COLO668 (cell line): ENCODE results near the gene IGF1.
A peak's percentile ranks its signal among the peaks of the same experiment; 100 is the strongest.

Source experiments
- DNase-seq: peaks from one replicate; lab custom pipeline; 2025; ENCODE audit not compliant: unreplicated experiment; lab: John Stamatoyannopoulos, UW

IGF1 gene

DNA sequence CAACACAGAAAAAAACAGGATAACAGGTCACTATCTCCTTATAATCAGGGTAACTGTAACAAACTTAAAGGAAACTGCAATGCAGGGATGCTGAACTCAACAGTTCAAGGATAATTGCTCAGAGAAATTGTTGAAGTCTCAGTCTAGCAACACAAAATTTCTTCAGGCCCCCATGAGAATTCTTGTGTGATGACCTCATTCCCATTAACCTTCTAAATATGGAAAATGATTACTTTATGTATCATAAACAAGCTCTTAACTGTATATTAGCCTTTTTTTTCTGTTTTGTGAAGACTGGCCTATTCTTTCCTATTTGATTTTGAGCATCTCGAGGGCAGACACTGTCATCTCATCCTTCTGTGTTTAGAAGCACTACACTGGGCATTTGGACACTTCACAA lies 47.1 kb downstream of the IGF1 start:
- DNase-seq = no peak

- no peak for DNase-seq
These were observed 49.7 kb downstream of the IGF1 start for GRCh38 chr12:102430661-102431060.

DNA sequence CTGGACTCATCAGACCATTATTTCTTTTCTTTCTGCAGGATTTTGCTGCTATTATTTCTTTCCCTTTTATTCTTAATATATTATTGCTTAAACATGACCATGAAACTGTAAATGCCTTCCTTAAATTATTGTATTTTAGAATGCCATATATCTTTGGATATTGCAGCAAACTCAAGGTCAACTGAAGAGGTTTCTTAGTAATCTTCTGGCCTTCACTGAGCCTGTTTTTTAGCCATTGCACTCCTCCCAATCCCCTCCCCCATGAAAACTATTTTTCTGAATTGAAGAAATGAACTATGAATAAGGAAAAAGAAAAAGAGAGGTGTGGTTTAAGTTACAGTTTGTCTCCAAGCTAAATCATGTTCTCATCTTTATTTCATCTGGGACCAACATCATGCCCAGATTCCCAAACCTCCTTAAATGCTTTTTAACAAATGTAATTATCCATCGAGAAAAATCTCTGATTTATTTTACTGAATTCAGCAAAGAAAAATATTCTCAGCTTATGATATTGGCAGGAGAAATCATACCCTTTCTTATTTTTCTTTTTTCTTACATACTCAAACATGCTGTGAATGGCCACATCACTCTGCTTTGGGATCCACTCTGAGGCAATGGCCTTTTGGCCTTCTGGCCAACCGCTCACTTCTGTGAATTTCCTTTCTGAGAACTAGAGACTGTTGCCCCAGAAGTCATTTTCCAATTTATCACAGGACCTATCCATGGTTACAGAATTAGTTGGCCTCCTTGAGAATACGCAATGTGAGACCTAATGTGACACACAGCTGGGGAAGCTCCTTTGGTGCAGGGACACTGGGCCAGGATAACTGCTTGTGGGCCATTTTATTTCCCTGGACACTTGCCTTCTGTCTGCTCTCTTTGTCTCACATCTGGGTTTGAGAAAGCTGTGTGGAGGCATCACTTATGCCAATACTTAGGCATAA lies 50.9 kb downstream of the IGF1 start:
- DNase-seq = no peak

DNA sequence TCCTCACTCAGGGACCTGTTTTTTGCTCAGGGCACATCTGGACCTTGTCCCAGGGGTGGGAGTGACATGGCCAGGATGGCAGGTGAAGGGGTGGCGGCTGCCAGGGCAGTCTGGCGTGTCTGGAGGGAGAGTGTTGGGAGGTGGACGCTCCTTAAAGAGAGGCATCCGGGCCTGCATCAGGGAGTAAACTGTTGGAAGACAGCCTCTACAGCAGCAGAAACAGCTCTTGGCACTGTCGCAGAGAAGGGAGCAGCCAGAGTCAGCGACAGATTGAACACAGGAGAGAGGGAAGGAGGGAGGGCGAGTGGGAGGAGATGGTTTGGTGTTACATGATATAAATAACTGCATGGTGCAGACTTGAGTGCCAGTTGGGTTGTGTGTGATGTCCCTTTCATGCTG lies 52.8 kb downstream of the IGF1 start:
- DNase-seq = no peak

DNA sequence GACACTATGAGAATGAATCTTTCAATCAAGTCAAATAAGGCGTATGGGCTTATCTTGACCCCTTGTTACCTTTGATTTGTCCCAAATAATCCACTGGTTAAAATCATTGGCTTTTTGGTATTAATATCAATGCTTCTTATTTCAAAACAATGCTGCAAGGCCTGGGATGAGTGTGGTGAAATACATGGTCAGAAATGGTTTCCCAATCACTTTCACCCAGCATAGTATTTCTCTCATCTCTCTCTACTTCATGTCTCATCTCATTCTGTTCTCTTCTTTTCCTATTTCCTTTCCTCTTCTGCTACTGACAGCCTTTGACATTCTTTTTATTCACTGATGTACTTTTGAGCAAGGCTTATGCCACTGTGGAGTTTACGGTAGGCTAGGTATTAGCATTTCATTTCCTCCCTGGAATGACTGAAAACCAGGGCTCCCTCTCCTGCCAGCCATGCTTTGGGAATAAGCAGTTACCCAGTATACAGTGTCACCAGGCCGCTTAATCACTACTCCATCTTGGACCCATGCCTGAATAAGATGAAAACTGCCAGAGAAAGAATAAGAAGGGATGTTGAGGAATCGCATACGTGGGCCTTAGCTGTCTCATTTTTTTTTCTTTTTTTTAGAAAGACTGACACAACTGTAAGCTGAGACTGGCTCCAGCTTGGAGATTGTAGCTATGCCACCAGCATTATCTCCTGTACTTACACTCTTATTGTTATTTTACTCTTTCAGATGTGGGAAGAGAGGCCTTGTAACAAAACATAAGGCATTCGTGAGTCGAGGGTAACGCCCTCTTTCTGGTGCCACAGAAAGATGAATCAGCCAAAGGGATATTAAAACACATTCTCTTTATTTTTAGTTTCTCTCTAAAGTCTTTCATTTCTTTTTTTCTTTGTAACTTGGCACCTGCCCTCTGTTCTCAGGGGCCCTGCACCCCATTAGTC lies 53.5 kb downstream of the IGF1 start:
- no peak for DNase-seq

DNA sequence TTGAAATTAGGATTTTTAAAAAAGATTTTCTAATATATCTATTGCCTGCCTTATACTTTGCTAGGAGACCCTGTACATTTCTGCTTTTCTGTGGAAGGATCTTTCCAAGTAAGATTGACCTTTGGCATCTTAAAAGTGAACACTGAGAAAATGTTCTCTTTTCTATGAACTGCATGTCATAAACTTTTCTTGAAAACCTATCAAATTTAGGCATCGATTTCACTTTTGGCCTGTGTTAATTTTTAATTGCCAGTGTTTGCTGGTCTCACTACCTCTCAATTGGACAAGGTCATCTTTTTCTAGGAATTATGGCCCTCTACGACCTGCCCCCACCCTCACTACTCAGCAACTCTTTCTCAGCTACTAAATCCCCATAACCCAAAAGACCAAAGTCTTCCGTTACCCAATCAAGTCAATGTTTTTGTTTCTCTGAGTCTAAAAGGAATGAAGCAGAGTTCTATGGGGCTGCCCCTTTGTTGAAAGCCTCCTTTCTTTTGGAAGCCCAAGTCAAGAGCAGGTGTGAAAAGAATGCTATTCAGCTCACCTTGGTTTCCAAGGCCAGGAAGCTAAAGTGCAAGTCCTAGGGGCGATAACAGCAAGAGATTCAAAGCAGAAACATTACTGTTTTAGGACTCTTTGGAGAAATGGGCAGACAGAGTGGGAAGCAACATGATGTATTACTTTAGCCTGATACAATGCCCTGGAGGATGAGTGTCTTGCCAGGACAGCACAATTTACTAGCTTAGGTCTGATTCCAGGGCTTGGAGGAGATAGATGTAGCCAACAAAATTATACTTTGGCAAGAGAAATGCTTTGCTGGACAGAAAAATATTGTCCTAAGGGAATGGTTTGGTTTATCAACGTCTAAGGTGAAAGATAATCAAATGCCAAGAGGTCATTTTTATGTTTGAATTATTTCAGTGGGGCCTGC lies 55.0 kb downstream of the IGF1 start:
- no peak for DNase-seq

- DNase-seq = no peak
These were observed 56.9 kb downstream of the IGF1 start for GRCh38 chr12:102423462-102423861.

DNA sequence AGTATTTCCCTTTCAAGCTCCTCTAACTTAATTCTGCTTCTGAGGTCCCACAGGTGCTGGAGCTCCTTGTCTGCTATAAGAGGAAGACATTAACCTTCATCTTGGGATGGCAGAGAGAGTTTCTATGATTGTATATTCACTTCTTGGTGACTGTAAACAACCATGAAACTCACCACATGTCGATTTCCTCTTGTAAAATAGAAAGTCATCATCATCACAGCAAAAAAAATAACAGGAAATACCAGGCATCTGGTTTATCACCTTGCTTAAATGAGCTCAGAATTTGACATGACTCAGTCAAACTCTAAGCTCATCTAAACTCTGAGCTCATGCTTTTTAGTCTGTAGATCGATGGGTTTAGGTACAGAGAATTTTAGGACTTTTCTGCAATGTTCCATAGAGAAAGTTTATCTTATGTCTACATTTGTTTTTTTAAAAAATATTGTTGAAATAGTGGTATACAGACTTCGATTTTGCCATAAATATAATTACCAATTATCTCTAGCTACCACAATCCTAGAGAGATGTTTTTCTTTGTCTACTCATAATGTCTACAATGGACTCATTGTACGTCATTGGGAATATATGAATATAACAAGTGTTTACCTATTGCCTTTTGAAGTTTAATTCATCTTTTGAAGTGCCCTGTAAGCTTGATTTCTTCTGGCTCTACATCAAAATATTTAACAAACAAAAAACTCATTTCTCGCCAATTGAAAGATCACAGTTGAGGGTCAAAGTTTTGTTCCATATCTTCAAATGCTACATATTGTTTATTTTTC lies 58.4 kb downstream of the IGF1 start:
- no peak for DNase-seq

GRCh38 chr12:102419094-102419764 lies 61.1 kb downstream of the IGF1 start:
- DNase-seq = no peak

DNA sequence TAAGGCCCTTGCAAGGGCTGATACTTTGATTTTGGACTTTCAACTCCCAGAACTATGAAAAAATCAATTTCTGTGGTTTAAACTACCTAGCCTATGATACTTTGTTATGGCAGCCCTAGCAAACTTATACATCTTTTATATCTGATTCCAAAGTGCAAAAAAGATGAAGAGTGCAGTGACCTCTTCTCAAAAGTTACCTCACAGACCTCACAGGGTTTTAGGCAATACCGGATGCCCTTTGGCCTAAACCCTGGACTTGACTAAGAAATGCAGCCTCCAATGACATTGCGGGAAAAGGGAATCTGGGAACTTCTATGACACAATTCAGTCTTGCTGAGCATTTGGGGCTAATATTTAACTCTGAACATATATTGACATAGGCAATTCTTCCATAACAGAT lies 63.3 kb downstream of the IGF1 start:
- DNase-seq = no peak

- DNase-seq = no peak
These were observed 64.8 kb downstream of the IGF1 start for GRCh38 chr12:102415515-102415914.

GRCh38 chr12:102413396-102413795 lies 67.0 kb downstream of the IGF1 start:
- no peak for DNase-seq

- no peak for DNase-seq
These were observed 69.9 kb downstream of the IGF1 start for GRCh38 chr12:102410511-102410910.

- DNase-seq = no peak
These were observed 71.7 kb downstream of the IGF1 start for GRCh38 chr12:102408487-102409297.

DNA sequence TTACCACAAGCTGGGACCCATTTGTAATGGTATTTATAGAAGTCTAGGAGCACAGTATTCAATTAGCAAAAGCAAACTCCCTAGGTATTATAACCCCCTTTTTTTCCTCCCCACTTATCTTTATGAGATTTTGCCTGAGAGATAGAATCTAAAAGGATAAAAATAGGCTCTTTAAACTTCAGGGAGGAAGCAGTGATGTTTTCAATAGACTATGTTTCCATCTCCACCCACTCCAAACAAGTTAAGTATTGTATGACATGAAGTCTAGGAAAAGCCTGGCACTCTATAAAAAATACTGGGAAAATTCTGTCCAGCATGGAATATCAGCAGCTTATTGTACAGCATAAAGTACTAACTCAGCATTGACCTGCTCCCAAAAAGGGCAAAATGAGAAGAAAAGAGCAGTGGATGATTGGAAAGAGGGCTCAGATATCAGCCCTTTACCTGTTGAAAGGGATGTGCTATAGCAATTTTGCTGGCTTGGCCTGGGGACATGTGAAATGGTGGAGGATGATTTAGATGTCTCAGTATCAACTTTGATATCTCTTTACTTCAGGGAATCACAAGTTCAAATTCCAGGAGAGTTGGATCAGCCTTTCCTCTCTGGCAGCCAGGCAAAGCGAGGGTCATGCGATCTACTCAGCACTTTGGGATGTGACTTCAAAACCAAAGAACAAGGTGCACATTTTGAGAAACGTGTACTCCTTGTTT lies 72.4 kb downstream of the IGF1 start:
- no peak for DNase-seq

DNA sequence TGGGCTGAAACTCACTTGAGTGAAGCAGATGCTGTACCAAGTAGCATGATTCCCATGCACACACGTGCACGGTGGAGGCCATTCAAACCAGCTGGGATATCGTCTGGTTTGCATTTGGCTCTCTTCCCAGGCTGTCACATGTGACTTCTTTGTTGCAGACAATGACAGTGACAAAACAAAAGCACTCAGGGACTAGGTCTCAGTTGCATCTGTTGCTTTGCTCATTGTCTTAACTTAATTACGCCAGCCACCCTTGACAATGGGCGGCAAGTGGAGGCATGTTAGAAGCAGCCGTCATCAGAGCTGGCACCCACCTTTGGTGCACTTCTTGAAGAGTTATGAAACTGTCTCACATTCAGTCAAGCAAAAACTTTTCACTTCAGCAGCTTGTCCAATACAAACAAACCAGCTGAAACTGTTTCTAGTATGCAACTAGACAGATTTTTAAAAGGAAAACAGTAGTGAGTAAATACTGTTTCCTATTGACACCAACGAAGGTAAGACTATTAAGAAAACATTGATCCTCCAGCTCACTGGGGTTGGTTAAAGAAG lies 74.3 kb downstream of the IGF1 start:
- peak; percentile 92 for DNase-seq

GRCh38 chr12:102401087-102401486 lies 79.3 kb downstream of the IGF1 start:
- no peak for DNase-seq

GRCh38 chr12:102399653-102400052 lies 80.7 kb downstream of the IGF1 start:
- DNase-seq = no peak
